Neural cell (in vitro differentiated cells): Measurements from ENCODE around the gene LPCAT1. TPM values are rescaled to one million over a fixed set of nuclear protein-coding genes. Genes with fewer than 3 reads are reported as not detected.

Experiments
- H2AFZ ChIP-seq: fragments of 200-600, 300-800 bp; sonication (generic), shearing (Covaris generic); 2 replicates; pipeline ENCODE4 v1.6.0; 2014; ENCODE audit warnings: low read depth, mild to moderate bottlenecking, antibody characterized with exemption, low read length, moderate library complexity
- H3F3A ChIP-seq: fragments of 200-600 bp; shearing (Covaris generic); 2 replicates; pipeline ENCODE4 v1.6.1; 2016; ENCODE audit warnings: mild to moderate bottlenecking, moderate library complexity, mixed read lengths, antibody characterized with exemption, low read length; ENCODE audit not compliant: insufficient read depth, poor library complexity, severe bottlenecking
- H3K27ac ChIP-seq: fragments of 200-600, 300-800 bp; sonication (generic), shearing (Covaris generic); 2 replicates; pipeline ENCODE4 v1.5.1; 2014; ENCODE audit warnings: mild to moderate bottlenecking, low read length, moderate library complexity
- H3K27me3 ChIP-seq: fragments of 300-800, 200-600 bp; sonication (generic), shearing (Covaris generic); 2 replicates; pipeline ENCODE4 v1.6.0; 2014; ENCODE audit warnings: mild to moderate bottlenecking, low read depth, low read length, moderate library complexity; ENCODE audit not compliant: insufficient read depth
- H3K36me3 ChIP-seq: fragments of 300-800, 200-600 bp; sonication (generic), shearing (Covaris generic); 2 replicates; pipeline ENCODE4 v1.5.1; 2014; ENCODE audit warnings: mild to moderate bottlenecking, antibody characterized with exemption, low read length, moderate library complexity; ENCODE audit not compliant: insufficient read depth
- H3K4me2 ChIP-seq: fragments of 300-800, 200-600 bp; sonication (generic), shearing (Covaris generic); 2 replicates; pipeline ENCODE4 v1.6.0; 2014; ENCODE audit warnings: mild to moderate bottlenecking, low read length
- H3K4me3 ChIP-seq: fragments of 300-800, 200-600 bp; sonication (generic), shearing (Covaris generic); 2 replicates; pipeline ENCODE4 v1.5.1; 2014; ENCODE audit warnings: mild to moderate bottlenecking, low read length, moderate library complexity
- H3K79me2 ChIP-seq: fragments of 200-600 bp; shearing (Covaris generic); replicated peaks from 2 replicates; pipeline ENCODE4 v1.6.0; 2014; ENCODE audit warnings: mild to moderate bottlenecking, low read length, moderate library complexity; ENCODE audit not compliant: insufficient read depth
- H3K9ac ChIP-seq: fragments of 300-800, 200-600 bp; sonication (generic), shearing (Covaris generic); 2 replicates; pipeline ENCODE4 v1.6.1; 2016; ENCODE audit warnings: mild to moderate bottlenecking, low read length, mixed read lengths
- H3K9me2 ChIP-seq: fragments of 200-600 bp; shearing (Covaris generic); 2 replicates; pipeline ENCODE4 v1.6.1; 2016; ENCODE audit warnings: mild to moderate bottlenecking, low read length, mixed read lengths; ENCODE audit not compliant: insufficient read depth
- H3K9me3 ChIP-seq: fragments of 200-600, 300-800 bp; sonication (generic), shearing (Covaris generic); 2 replicates; pipeline ENCODE4 v1.6.1; 2016; ENCODE audit warnings: mild to moderate bottlenecking, mixed run types, low read length, moderate library complexity, mixed read lengths
- H4K20me1 ChIP-seq: fragments of 200-600 bp; shearing (Covaris generic); 2 replicates; pipeline ENCODE4 v1.6.1; 2016; ENCODE audit warnings: mild to moderate bottlenecking, mixed run types; ENCODE audit not compliant: insufficient read depth
- CTCF ChIP-seq: fragments of 450-650 bp; IDR thresholded peaks from 2 replicates; pipeline ENCODE4 v1.5.1; 2014; ENCODE audit warnings: antibody characterized with exemption, mild to moderate bottlenecking, moderate library complexity; ENCODE audit not compliant: poor library complexity, severe bottlenecking
- EP300 ChIP-seq: fragments of 450-650 bp; conservative IDR thresholded peaks from 2 replicates; pipeline ENCODE4 v1.6.1; 2014; ENCODE audit warnings: antibody characterized with exemption, mild to moderate bottlenecking, moderate library complexity; ENCODE audit not compliant: poor library complexity, severe bottlenecking
- EZH2 ChIP-seq: fragments of 200-600, 300-800 bp; shearing (Covaris generic), sonication (generic); IDR thresholded peaks from 2 replicates; pipeline ENCODE4 v1.6.1; 2014; ENCODE audit warnings: antibody characterized with exemption, low read length, borderline replicate concordance, mild to moderate bottlenecking; ENCODE audit not compliant: insufficient read depth, poor library complexity, severe bottlenecking
- MXI1 ChIP-seq: fragments of 450-650 bp; conservative IDR thresholded peaks from 2 replicates; pipeline ENCODE4 v1.6.1; 2014; ENCODE audit warnings: antibody characterized with exemption, mild to moderate bottlenecking; ENCODE audit not compliant: poor library complexity, severe bottlenecking
- POLR2AphosphoS5 ChIP-seq: IDR thresholded peaks from 2 replicates; pipeline ENCODE4 v1.6.1; 2012
- RAD21 ChIP-seq: fragments of 450-650 bp; conservative IDR thresholded peaks from 2 replicates; pipeline ENCODE4 v1.6.1; 2014; ENCODE audit warnings: antibody characterized with exemption, mild to moderate bottlenecking, moderate library complexity
- REST ChIP-seq: IDR thresholded peaks from 2 replicates; pipeline ENCODE4 v1.6.1; 2012; ENCODE audit warnings: borderline replicate concordance
- SMC3 ChIP-seq: fragments of 450-650 bp; conservative IDR thresholded peaks from 2 replicates; pipeline ENCODE4 v1.6.1; 2014; ENCODE audit warnings: antibody characterized with exemption, mild to moderate bottlenecking, moderate library complexity; ENCODE audit not compliant: poor library complexity
- TAF1 ChIP-seq: IDR thresholded peaks from 2 replicates; pipeline ENCODE4 v1.6.1; 2012; ENCODE audit warnings: low read depth
- polyA plus RNA-seq: library from polyadenylated mRNA; depleted of rRNA; stranded (reverse); fragments of >200 nt; gene quantifications from 2 replicates; pipeline ENCODE4 v1.2.3, GENCODE V29; 2014

LPCAT1 gene
- polyA plus RNA-seq, 1 donor from 2014 or later = 61.8 TPM

GRCh38 chr5:1526681-1527131, 2.9 kb upstream of the LPCAT1 start:
- H3K36me3 ChIP-seq = no peaks in the 10 kb centered on the region
- H3K79me2 ChIP-seq = peaks cover 10% of the 10 kb centered on the region
- TF ChIP-seq RAD21 (no peak), EP300 (no peak), POLR2AphosphoS5 (no peak), TAF1 (no peak), SMC3 (no peak), REST (no peak), CTCF (no peak), MXI1 (no peak), EZH2 (no peak)
- no peaks in the 10 kb centered on the region for H3K27me3 ChIP-seq
- no peak overlapping the region for H3K27ac ChIP-seq
- H3K9ac ChIP-seq = no peak overlapping the region
- no peak overlapping the region for H3K4me2 ChIP-seq
- no peaks in the 10 kb centered on the region for H3K9me2 ChIP-seq
- H4K20me1 ChIP-seq = peaks cover 12% of the 10 kb centered on the region
- H3F3A ChIP-seq = no peaks in the 10 kb centered on the region
- H3K9me3 ChIP-seq = no peaks in the 10 kb centered on the region
- no peak overlapping the region for H3K4me3 ChIP-seq
- no peak overlapping the region for H2AFZ ChIP-seq

- Histone ChIP-seq H3K27ac (no peak overlapping the region), H3K27me3 (no peaks in the 10 kb centered on the region), H3K9ac (no peak overlapping the region), H2AFZ (no peak overlapping the region), H3K79me2 (peaks cover 11% of the 10 kb centered on the region), H3K4me3 (no peak overlapping the region), H3K9me2 (no peaks in the 10 kb centered on the region), H3K36me3 (no peaks in the 10 kb centered on the region), H3K9me3 (no peaks in the 10 kb centered on the region), H3K4me2 (no peak overlapping the region), H4K20me1 (peaks cover 16% of the 10 kb centered on the region), H3F3A (no peaks in the 10 kb centered on the region)
- TF ChIP-seq TAF1 (no peak), REST (no peak)
Measured at GRCh38 chr5:1526190-1526631, 2.5 kb upstream of the LPCAT1 start.
